Measurements from ENCODE around the gene VPS35. TPM values are rescaled to one million over a fixed set of nuclear protein-coding genes. Genes with fewer than 3 reads are reported as not detected.

Gene VPS35
- total and polyA plus RNA-seq, 3 donors from 2014 or later: 75.5 to 129 (median 128) TPM

- Histone ChIP-seq H3K4me1 (peaks cover 4% of the 10 kb centered on the region), H3K9me3 (no peaks in the 10 kb centered on the region), H3K27me3 (no peaks in the 10 kb centered on the region), H3K36me3 (ENCODE audit: low read depth, missing control alignments) (no peaks in the 10 kb centered on the region), H3K27ac (peak overlapping the region in 1 of 2 donors; percentile 65), H3K4me3 (no peak overlapping the region)
- 79 to 82% methylated on average over 4 of the region's 4 CpGs for WGBS, 2 donors
- TF ChIP-seq, protein P1, sequence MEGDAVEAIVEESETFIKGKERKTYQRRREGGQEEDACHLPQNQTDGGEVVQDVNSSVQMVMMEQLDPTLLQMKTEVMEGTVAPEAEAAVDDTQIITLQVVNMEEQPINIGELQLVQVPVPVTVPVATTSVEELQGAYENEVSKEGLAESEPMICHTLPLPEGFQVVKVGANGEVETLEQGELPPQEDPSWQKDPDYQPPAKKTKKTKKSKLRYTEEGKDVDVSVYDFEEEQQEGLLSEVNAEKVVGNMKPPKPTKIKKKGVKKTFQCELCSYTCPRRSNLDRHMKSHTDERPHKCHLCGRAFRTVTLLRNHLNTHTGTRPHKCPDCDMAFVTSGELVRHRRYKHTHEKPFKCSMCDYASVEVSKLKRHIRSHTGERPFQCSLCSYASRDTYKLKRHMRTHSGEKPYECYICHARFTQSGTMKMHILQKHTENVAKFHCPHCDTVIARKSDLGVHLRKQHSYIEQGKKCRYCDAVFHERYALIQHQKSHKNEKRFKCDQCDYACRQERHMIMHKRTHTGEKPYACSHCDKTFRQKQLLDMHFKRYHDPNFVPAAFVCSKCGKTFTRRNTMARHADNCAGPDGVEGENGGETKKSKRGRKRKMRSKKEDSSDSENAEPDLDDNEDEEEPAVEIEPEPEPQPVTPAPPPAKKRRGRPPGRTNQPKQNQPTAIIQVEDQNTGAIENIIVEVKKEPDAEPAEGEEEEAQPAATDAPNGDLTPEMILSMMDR (IDR thresholded peaks at IDR 0.05): no peak
- TF ChIP-seq POLR2A (IDR thresholded peaks at IDR 0.05): no peak
- no peak for DNase-seq
- intact Hi-C loops (cut with DNase I; ENCODE audit: low total_unique reads): no loop called here
These were observed 43.6 kb upstream of the VPS35 start for GRCh38 chr16:46732561-46732960.

GRCh38 chr16:46731691-46732555 lies 42.9 kb upstream of the VPS35 start:
- Histone ChIP-seq H3K4me1 (peaks cover 4% of the 10 kb centered on the region), H3K36me3 (ENCODE audit: low read depth, missing control alignments) (no peaks in the 10 kb centered on the region), H3K9me3 (no peaks in the 10 kb centered on the region), H3K4me3 (no peak overlapping the region), H3K27ac (peak overlapping the region in 1 of 2 donors; percentile 24), H3K27me3 (no peaks in the 10 kb centered on the region)
- intact Hi-C loops (cut with DNase I; ENCODE audit: low total_unique reads): no loop called here
- peak; percentile 88 for DNase-seq
- TF ChIP-seq, protein P1 (IDR thresholded peaks at IDR 0.05): no peak
- no peak for TF ChIP-seq POLR2A (IDR thresholded peaks at IDR 0.05)
- WGBS, 2 donors: 68 to 78% methylated on average over 21 to 23 of the region's 23 CpGs

- Histone ChIP-seq H3K36me3 (ENCODE audit: low read depth, missing control alignments) (no peaks in the 10 kb centered on the region), H3K27me3 (no peaks in the 10 kb centered on the region), H3K4me3 (no peak overlapping the region), H3K4me1 (peaks cover 4% of the 10 kb centered on the region), H3K27ac (no peak overlapping the region), H3K9me3 (no peaks in the 10 kb centered on the region)
- WGBS, 2 donors: 83 to 86% methylated on average over 17 of the region's 17 CpGs
- DNase-seq: peak; percentile 7
- intact Hi-C loops (cut with DNase I; ENCODE audit: low total_unique reads): no loop called here
- no peak for TF ChIP-seq POLR2A (IDR thresholded peaks at IDR 0.05)
- TF ChIP-seq, protein P1 (IDR thresholded peaks at IDR 0.05): no peak
These were observed 42.1 kb upstream of the VPS35 start for GRCh38 chr16:46730801-46731690.

DNA sequence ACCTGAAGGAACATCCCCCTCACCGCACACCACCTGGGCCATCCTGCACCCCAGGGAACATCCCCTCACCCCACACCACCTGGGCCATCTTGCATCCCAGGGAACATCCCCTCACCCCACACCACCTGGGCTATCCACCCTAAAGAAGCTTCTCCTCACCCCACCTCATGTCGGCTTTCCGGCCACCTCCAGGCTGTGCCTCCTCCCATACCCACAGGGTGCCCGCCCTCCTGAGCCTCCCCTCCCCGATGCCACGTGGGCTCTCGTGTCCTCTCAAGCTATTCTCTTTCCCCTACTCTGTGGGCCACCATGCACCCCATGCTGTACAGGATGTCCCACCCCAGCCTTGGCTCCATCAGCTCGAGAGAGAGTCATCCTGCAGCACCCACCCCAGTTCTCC lies 41.1 kb upstream of the VPS35 start:
- 90 to 95% methylated on average over 8 of the region's 8 CpGs for WGBS, 2 donors
- no peaks in the 10 kb centered on the region for H3K36me3 ChIP-seq (ENCODE audit: low read depth, missing control alignments)
- intact Hi-C loops (cut with DNase I; ENCODE audit: low total_unique reads): no loop called here
- no peak overlapping the region for H3K27ac ChIP-seq
- H3K4me1 ChIP-seq: peaks cover 4% of the 10 kb centered on the region
- no peak overlapping the region for H3K4me3 ChIP-seq
- H3K27me3 ChIP-seq: no peaks in the 10 kb centered on the region
- no peaks in the 10 kb centered on the region for H3K9me3 ChIP-seq
- TF ChIP-seq POLR2A (IDR thresholded peaks at IDR 0.05): no peak
- TF ChIP-seq, protein P1 (IDR thresholded peaks at IDR 0.05): no peak
- DNase-seq: peak; percentile 6
